Left lung (tissue), 10 donors: ENCODE measurements around the gene PLPPR1. TPM values are rescaled to one million over a fixed set of nuclear protein-coding genes. Genes with fewer than 3 reads are reported as not detected.
A peak's percentile ranks its signal among the peaks of the same experiment; 100 is the strongest.

Experiments used
- ATAC-seq: fragments of 200-7000 bp; cut with Tn5 transposase; one replicate; pipeline ENCODE4 v1.9.1; 2020; ENCODE audit warnings: moderate library complexity
- DNase-seq, 4 donors: peaks; one replicate each; pipeline ENCODE4 v3.0.0-alpha.2; 2013 to 2020
- H3K27ac ChIP-seq, 2 donors: fragments of 200-600 bp; sonication (generic) in 1 of 2; one replicate each; pipeline versions ENCODE4 v1.5.0 to v1.8.0; 2020 to 2021
- H3K27me3 ChIP-seq, 2 donors: fragments of 200-600 bp; sonication (generic) in 1 of 2; one replicate each; pipeline versions ENCODE4 v1.5.0 to v1.8.0; 2020 to 2021
- H3K36me3 ChIP-seq, 2 donors: fragments of 200-600 bp; sonication (generic) in 1 of 2; one replicate each; pipeline versions ENCODE4 v1.5.0 to v1.8.0; 2020 to 2021
- H3K4me1 ChIP-seq, 2 donors: fragments of 200-600 bp; one replicate each; pipeline ENCODE4 v1.8.0; 2021
- H3K4me3 ChIP-seq, 2 donors: fragments of 200-600 bp; sonication (generic) in 1 of 2; one replicate each; pipeline versions ENCODE4 v1.5.0 to v1.8.0; 2020 to 2021; ENCODE audit warnings: mild to moderate bottlenecking in 1 of 2
- H3K9me3 ChIP-seq, 2 donors: fragments of 200-600 bp; sonication (generic) in 1 of 2; one replicate each; pipeline versions ENCODE4 v1.5.0 to v1.8.0; 2020 to 2021
- intact Hi-C, 2 donors: fragments of 100-400 bp; cut with DNase I; formaldehyde crosslinking; loops; one replicate each; pipeline versions ENCODE4 v1.11.2 to v1.14.2; 2022
- polyA plus RNA-seq, 6 donors: library from polyadenylated mRNA; unstranded; fragments of 120-200 nt; gene quantifications; one replicate each; pipeline ENCODE4 v1.2.1, GENCODE V29; 2013; ENCODE audit not compliant: insufficient read length in 6 of 6
- total RNA-seq, 2 donors: library from RNA; stranded (reverse); fragmentation: NEBNext Ultra II Directional; extraction: Animal tissue kit (Norgen Biotek cat#: 25700); gene quantifications; one replicate each; pipeline ENCODE4 v1.2.1, GENCODE V29; 2021
- TF ChIP-seq, protein P1 (sequence below), 2 donors: fragments of 200-600 bp; sonication (generic) in 1 of 2; IDR thresholded peaks; one replicate each; pipeline versions ENCODE4 v1.5.0 to v1.8.0; 2021; ENCODE audit warnings: antibody characterized with exemption in 2 of 2
- donor health status: DM: no; HTN: yes; CAD: no.
- donor health status: DM: no; HTN: no; CAD: no.

Gene PLPPR1
- total and polyA plus RNA-seq, 8 donors = 1.6 to 24.5 (median 21.4) TPM

DNA sequence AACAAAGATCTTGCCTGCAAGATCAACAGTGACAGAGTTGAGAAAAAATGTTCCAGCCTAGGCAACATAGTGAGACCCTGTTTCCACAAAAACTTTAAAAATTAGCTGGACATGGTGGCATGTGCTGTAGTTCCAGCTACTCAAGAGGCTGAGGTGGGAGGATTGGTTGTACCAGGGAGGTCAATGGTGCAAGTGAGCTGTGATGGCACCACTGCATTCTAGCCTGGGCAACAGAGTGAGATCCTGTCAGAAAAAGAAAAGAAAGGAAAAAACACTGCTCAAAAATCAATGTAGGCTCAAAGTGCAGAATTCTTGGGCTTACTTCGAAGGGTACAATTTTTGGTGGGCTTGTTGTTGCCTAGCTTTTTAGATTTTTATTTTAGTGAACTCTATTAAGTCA, 145.4 kb downstream of the PLPPR1 start:
- H3K36me3 ChIP-seq = no peaks in the 10 kb centered on the region
- TF ChIP-seq, protein P1, sequence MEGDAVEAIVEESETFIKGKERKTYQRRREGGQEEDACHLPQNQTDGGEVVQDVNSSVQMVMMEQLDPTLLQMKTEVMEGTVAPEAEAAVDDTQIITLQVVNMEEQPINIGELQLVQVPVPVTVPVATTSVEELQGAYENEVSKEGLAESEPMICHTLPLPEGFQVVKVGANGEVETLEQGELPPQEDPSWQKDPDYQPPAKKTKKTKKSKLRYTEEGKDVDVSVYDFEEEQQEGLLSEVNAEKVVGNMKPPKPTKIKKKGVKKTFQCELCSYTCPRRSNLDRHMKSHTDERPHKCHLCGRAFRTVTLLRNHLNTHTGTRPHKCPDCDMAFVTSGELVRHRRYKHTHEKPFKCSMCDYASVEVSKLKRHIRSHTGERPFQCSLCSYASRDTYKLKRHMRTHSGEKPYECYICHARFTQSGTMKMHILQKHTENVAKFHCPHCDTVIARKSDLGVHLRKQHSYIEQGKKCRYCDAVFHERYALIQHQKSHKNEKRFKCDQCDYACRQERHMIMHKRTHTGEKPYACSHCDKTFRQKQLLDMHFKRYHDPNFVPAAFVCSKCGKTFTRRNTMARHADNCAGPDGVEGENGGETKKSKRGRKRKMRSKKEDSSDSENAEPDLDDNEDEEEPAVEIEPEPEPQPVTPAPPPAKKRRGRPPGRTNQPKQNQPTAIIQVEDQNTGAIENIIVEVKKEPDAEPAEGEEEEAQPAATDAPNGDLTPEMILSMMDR (IDR thresholded peaks at IDR 0.05) = no peak
- DNase-seq (no peak), ATAC-seq (no peak)
- intact Hi-C loops = no loop called here
- H3K4me3 ChIP-seq = no peak overlapping the region
- no peak overlapping the region for H3K27ac ChIP-seq
- no peaks in the 10 kb centered on the region for H3K27me3 ChIP-seq
- H3K4me1 ChIP-seq = no peaks in the 10 kb centered on the region
- H3K9me3 ChIP-seq = peaks cover 0 to 2% of the 10 kb centered on the region in 2 donors

DNA sequence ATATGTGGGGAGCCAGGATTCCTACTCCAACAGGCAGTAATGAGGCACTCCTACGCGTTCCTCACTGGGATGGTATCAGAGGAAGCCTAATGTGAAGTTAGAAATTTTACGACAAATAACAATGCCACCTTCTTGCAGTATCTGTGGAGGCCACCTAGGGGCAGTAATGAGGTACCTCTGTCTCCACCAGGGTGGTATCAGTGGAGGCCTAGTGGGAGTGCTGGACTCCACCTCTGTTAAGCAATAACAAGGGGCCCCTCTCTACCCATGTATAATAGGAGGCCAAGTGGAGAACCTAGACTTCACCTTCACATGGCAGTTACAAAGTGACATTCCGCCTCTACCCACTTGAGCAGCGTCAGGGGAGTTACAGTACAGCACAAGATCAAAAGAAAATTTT, 147.9 kb downstream of the PLPPR1 start:
- H3K4me3 ChIP-seq = no peak overlapping the region
- no peak for ATAC-seq
- intact Hi-C loops = no loop called here
- peaks cover 0 to 5% of the 10 kb centered on the region in 2 donors for H3K9me3 ChIP-seq
- no peak for DNase-seq
- H3K4me1 ChIP-seq = no peaks in the 10 kb centered on the region
- TF ChIP-seq, protein P1 (IDR thresholded peaks at IDR 0.05) = no peak
- no peak overlapping the region for H3K27ac ChIP-seq
- H3K27me3 ChIP-seq = no peaks in the 10 kb centered on the region
- H3K36me3 ChIP-seq = no peaks in the 10 kb centered on the region

DNA sequence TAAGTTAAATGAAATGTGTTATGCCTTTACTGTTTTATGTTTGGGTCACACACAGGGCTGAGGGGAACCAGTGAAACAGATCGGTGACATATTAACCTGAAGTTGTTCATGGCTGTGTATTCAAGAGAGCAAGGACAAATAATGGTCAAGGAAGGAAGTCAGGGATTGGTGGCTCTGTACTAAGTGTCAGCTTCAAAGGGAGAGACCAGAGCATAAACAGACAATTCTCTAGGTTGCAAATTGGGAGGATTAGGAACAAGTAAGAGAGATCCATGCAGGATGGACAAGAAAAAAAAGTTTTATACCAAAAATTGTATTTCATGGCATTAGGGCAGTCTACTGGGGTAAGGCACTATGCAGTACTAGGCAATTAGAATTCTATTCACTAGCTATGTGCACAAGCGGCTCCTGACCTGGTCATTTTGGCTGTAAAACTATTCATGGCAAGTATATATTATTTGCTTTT, 156.3 kb downstream of the PLPPR1 start:
- no peak overlapping the region for H3K4me3 ChIP-seq
- intact Hi-C loops = no loop called here
- H3K9me3 ChIP-seq = no peaks in the 10 kb centered on the region
- DNase-seq (peak in 1 of 4 donors; percentile 26), ATAC-seq (peak; percentile 94)
- no peaks in the 10 kb centered on the region for H3K27me3 ChIP-seq
- H3K27ac ChIP-seq = no peak overlapping the region
- no peaks in the 10 kb centered on the region for H3K4me1 ChIP-seq
- no peaks in the 10 kb centered on the region for H3K36me3 ChIP-seq
- TF ChIP-seq, protein P1 (IDR thresholded peaks at IDR 0.05) = no peak

DNA sequence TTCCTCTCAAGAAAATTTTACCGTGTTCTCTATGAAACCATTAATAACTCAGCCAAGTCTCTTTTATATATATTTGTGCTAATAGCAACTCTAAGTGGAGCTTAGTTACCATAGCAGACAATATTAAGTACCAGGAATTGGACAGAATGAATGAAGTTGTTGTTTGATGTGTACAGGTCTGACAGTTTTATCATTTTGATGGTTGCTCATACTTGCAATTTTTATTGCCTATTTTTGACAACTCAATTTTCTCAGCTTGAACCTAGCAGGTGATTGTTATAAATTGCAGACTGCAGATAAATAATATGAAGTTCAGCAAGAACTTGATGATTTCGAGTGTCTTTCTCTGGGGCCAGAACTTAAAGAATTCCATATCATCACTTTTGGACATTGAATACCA, 163.2 kb downstream of the PLPPR1 start:
- ATAC-seq (no peak), DNase-seq (no peak)
- intact Hi-C loops = no loop called here
- no peak overlapping the region for H3K4me3 ChIP-seq
- H3K36me3 ChIP-seq = no peaks in the 10 kb centered on the region
- TF ChIP-seq, protein P1 (IDR thresholded peaks at IDR 0.05) = no peak
- H3K9me3 ChIP-seq = no peaks in the 10 kb centered on the region
- H3K27me3 ChIP-seq = no peaks in the 10 kb centered on the region
- H3K27ac ChIP-seq = no peak overlapping the region
- H3K4me1 ChIP-seq = no peaks in the 10 kb centered on the region

DNA sequence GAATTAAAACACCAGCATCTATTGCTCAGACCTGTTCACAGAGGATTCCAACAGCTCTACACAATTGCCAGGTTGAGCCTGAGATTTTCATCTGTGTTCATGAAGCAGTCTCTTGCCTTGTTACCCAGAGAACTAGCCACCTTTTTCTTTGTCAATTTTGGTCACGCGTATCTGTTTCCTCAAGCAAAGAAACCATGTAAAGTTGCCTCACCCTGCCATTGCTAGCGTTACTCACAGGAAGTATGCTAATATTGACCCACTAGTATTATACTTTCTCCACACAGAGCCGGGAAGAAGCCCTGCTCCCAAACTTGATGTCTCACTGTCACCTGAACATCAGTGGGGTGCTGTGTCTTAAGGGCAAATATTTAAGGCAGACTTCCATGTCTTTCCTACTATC, 168.5 kb downstream of the PLPPR1 start:
- TF ChIP-seq, protein P1 (IDR thresholded peaks at IDR 0.05) = no peak
- no peaks in the 10 kb centered on the region for H3K36me3 ChIP-seq
- H3K9me3 ChIP-seq = no peaks in the 10 kb centered on the region
- DNase-seq (no peak), ATAC-seq (no peak)
- H3K4me3 ChIP-seq = no peak overlapping the region
- no peak overlapping the region for H3K27ac ChIP-seq
- H3K4me1 ChIP-seq = no peaks in the 10 kb centered on the region
- no peaks in the 10 kb centered on the region for H3K27me3 ChIP-seq
- intact Hi-C loops = no loop called here
